GM19395 (cell line): ENCODE results near the gene SMIM28.

Experiments used
- ATAC-seq: cut with Tn5 transposase; IDR thresholded peaks from one replicate; pipeline ENCODE4 v1.9.1; 2021; ENCODE audit warnings: mild to moderate bottlenecking, moderate library complexity; ENCODE audit not compliant: unreplicated experiment

The SMIM28 gene

GRCh38 chr6:138427701-138428100 is 50.0 kb downstream of the SMIM28 start:
- ATAC-seq: no peak

- no peak for ATAC-seq
Observed at GRCh38 chr6:138428944-138429598, 51.4 kb downstream of the SMIM28 start.

GRCh38 chr6:138429761-138430160 is 52.1 kb downstream of the SMIM28 start:
- no peak for ATAC-seq

GRCh38 chr6:138430361-138431145 is 52.8 kb downstream of the SMIM28 start:
- ATAC-seq: no peak

GRCh38 chr6:138431256-138432062 is 53.8 kb downstream of the SMIM28 start:
- no peak for ATAC-seq

GRCh38 chr6:138432063-138432356 is 54.3 kb downstream of the SMIM28 start:
- no peak for ATAC-seq
